GM23338 (cell line): ENCODE data around the gene DPYD.

ENCODE experiments used
- CREB1 ChIP-seq: fragments of 250-450 bp; sonication (Bioruptor Pico); IDR thresholded peaks from 2 replicates; pipeline ENCODE4 v1.5.0; 2020; ENCODE audit warnings: low read depth, mild to moderate bottlenecking, moderate library complexity
- EZH2 ChIP-seq: fragments of 200-600 bp; sonication (generic); IDR thresholded peaks from one replicate; pipeline ENCODE4 v1.8.0; 2017; ENCODE audit warnings: antibody characterized with exemption, mild to moderate bottlenecking, low read depth; ENCODE audit not compliant: unreplicated experiment
- EZH2phosphoT487 ChIP-seq: fragments of 200-600 bp; sonication (generic); IDR thresholded peaks from one replicate; pipeline ENCODE4 v1.8.1; 2018; ENCODE audit warnings: antibody characterized with exemption; ENCODE audit not compliant: unreplicated experiment
- JUNB ChIP-seq: IDR thresholded peaks from one replicate; pipeline ENCODE4 v1.6.1; 2016; ENCODE audit warnings: antibody characterized with exemption; ENCODE audit not compliant: unreplicated experiment
- NANOG ChIP-seq: IDR thresholded peaks from 2 replicates; pipeline ENCODE4 v1.6.1; 2016; ENCODE audit warnings: antibody characterized with exemption, borderline replicate concordance
- POLR2AphosphoS5 ChIP-seq: IDR thresholded peaks from 2 replicates; pipeline ENCODE4 v1.6.1; 2016; ENCODE audit warnings: antibody characterized with exemption, low read depth
- ZNF114 ChIP-seq: fragments of 250-450 bp; sonication (Bioruptor Pico); IDR thresholded peaks from 2 replicates; pipeline ENCODE4 v1.5.0; 2020; ENCODE audit warnings: mild to moderate bottlenecking, moderate library complexity
- ZNF462 ChIP-seq: fragments of 250-450 bp; sonication (Bioruptor Pico); IDR thresholded peaks from 2 replicates; pipeline ENCODE4 v1.5.0; 2020; ENCODE audit warnings: mild to moderate bottlenecking, moderate library complexity
- TF ChIP-seq, protein P1 (sequence below), 2 experiments: fragments of 200-600 bp in 1 of 2; sonication (generic) in 1 of 2; conservative IDR thresholded peaks; 2 replicates each; pipeline versions ENCODE4 v1.5.1 to v1.6.1; 2016 to 2017; ENCODE audit warnings: antibody characterized with exemption in 2 of 2, low read depth in 2 of 2, mild to moderate bottlenecking in 2 of 2, moderate library complexity in 1 of 2
- TF ChIP-seq, protein P2 (sequence below): IDR thresholded peaks from 2 replicates; pipeline ENCODE4 v1.6.1; 2016; ENCODE audit warnings: antibody characterized with exemption
- TF ChIP-seq, protein P3 (sequence below): IDR thresholded peaks from one replicate; pipeline ENCODE4 v1.6.1; 2018; ENCODE audit warnings: antibody characterized with exemption; ENCODE audit not compliant: unreplicated experiment

GRCh38 chr1:97140611-97141010 lies 780.2 kb downstream of the DPYD start:
- TF ChIP-seq, protein P1, sequence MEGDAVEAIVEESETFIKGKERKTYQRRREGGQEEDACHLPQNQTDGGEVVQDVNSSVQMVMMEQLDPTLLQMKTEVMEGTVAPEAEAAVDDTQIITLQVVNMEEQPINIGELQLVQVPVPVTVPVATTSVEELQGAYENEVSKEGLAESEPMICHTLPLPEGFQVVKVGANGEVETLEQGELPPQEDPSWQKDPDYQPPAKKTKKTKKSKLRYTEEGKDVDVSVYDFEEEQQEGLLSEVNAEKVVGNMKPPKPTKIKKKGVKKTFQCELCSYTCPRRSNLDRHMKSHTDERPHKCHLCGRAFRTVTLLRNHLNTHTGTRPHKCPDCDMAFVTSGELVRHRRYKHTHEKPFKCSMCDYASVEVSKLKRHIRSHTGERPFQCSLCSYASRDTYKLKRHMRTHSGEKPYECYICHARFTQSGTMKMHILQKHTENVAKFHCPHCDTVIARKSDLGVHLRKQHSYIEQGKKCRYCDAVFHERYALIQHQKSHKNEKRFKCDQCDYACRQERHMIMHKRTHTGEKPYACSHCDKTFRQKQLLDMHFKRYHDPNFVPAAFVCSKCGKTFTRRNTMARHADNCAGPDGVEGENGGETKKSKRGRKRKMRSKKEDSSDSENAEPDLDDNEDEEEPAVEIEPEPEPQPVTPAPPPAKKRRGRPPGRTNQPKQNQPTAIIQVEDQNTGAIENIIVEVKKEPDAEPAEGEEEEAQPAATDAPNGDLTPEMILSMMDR (conservative IDR thresholded peaks at IDR 0.05; ENCODE audit: low read depth in 2 of 2) = no peak
- TF ChIP-seq EZH2 = no peak
- TF ChIP-seq, protein P2, sequence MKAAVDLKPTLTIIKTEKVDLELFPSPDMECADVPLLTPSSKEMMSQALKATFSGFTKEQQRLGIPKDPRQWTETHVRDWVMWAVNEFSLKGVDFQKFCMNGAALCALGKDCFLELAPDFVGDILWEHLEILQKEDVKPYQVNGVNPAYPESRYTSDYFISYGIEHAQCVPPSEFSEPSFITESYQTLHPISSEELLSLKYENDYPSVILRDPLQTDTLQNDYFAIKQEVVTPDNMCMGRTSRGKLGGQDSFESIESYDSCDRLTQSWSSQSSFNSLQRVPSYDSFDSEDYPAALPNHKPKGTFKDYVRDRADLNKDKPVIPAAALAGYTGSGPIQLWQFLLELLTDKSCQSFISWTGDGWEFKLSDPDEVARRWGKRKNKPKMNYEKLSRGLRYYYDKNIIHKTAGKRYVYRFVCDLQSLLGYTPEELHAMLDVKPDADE = no peak
- TF ChIP-seq EZH2phosphoT487 = no peak
- TF ChIP-seq POLR2AphosphoS5 = no peak
- no peak for TF ChIP-seq JUNB
- TF ChIP-seq, protein P3, sequence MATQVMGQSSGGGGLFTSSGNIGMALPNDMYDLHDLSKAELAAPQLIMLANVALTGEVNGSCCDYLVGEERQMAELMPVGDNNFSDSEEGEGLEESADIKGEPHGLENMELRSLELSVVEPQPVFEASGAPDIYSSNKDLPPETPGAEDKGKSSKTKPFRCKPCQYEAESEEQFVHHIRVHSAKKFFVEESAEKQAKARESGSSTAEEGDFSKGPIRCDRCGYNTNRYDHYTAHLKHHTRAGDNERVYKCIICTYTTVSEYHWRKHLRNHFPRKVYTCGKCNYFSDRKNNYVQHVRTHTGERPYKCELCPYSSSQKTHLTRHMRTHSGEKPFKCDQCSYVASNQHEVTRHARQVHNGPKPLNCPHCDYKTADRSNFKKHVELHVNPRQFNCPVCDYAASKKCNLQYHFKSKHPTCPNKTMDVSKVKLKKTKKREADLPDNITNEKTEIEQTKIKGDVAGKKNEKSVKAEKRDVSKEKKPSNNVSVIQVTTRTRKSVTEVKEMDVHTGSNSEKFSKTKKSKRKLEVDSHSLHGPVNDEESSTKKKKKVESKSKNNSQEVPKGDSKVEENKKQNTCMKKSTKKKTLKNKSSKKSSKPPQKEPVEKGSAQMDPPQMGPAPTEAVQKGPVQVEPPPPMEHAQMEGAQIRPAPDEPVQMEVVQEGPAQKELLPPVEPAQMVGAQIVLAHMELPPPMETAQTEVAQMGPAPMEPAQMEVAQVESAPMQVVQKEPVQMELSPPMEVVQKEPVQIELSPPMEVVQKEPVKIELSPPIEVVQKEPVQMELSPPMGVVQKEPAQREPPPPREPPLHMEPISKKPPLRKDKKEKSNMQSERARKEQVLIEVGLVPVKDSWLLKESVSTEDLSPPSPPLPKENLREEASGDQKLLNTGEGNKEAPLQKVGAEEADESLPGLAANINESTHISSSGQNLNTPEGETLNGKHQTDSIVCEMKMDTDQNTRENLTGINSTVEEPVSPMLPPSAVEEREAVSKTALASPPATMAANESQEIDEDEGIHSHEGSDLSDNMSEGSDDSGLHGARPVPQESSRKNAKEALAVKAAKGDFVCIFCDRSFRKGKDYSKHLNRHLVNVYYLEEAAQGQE = no peak
- TF ChIP-seq NANOG = no peak
- TF ChIP-seq CREB1 = no peak
- no peak for TF ChIP-seq ZNF462 (CRISPR knock-in tag)
- TF ChIP-seq ZNF114 (CRISPR knock-in tag) = no peak
